Panc1 (cell line): ENCODE results near the gene FAM81B. TPM values are rescaled to one million over a fixed set of nuclear protein-coding genes. Genes with fewer than 3 reads are reported as not detected.

Experiments
- ATAC-seq: fragments of 200-7000 bp; cut with Tn5 transposase; 2 replicates; pipeline ENCODE4 v1.9.1; 2020; ENCODE audit warnings: mild to moderate bottlenecking, moderate library complexity
- BruUV-seq: library from RNA; stranded (reverse); fragments of 400-500 nt; replicated peaks from 2 replicates; lab custom pipeline; 2021; lab: Mats Ljungman, UMichigan
- CTCF ChIA-PET: fragments of 300-600 bp; sonication (Branson Sonifier 250); formaldehyde crosslinking; loops from one replicate; lab custom pipeline; 2022; ENCODE audit warnings: antibody characterized with exemption; lab: Charles Lee
- POLR2A ChIA-PET: fragments of 300-600 bp; sonication (Branson Sonifier 250); formaldehyde crosslinking; loops from one replicate; lab custom pipeline; 2022; ENCODE audit warnings: antibody characterized with exemption; lab: Charles Lee
- DNase-seq: peaks from one replicate; pipeline ENCODE4 v3.0.0-alpha.2; 2010; ENCODE audit warnings: low read depth, low spot score
- H3K27ac ChIP-seq: 2 replicates; pipeline ENCODE4 v1.5.1; 2011; ENCODE audit warnings: mild to moderate bottlenecking, low read length, inconsistent platforms
- H3K27me3 ChIP-seq: fragments of 200-500 bp; sonication (Bioruptor generic); 2 replicates; pipeline ENCODE4 v1.6.0; 2014; ENCODE audit warnings: low read length, inconsistent platforms; ENCODE audit not compliant: control insufficient read depth, insufficient read depth
- H3K36me3 ChIP-seq: fragments of 200-500 bp; sonication (Bioruptor generic); 2 replicates; pipeline ENCODE4 v1.5.1; 2014; ENCODE audit warnings: inconsistent platforms, mild to moderate bottlenecking, low read length, moderate library complexity; ENCODE audit not compliant: control insufficient read depth, insufficient read depth
- H3K4me1 ChIP-seq: 2 replicates; pipeline ENCODE4 v1.5.1; 2011; ENCODE audit warnings: inconsistent platforms, mild to moderate bottlenecking, low read length, moderate library complexity; ENCODE audit not compliant: control insufficient read depth, insufficient read depth
- H3K4me3 ChIP-seq, 2 experiments: 2 replicates each; pipeline ENCODE4 v1.5.1; 2011 to 2012; ENCODE audit warnings: low read depth in 2 of 2, low read length in 2 of 2, mild to moderate bottlenecking in 2 of 2, inconsistent platforms in 1 of 2, moderate library complexity in 1 of 2
- H3K9me3 ChIP-seq: fragments of 200-500 bp; sonication (Bioruptor generic); 2 replicates; pipeline ENCODE4 v1.5.1; 2014; ENCODE audit warnings: low read depth, mild to moderate bottlenecking, inconsistent platforms, low read length, moderate library complexity; ENCODE audit not compliant: control insufficient read depth, insufficient read depth
- POLR2AphosphoS5 ChIP-seq: IDR thresholded peaks from 2 replicates; pipeline ENCODE4 v1.6.1; 2012; ENCODE audit warnings: mild to moderate bottlenecking, low read depth, low read length, moderate library complexity
- REST ChIP-seq, 2 experiments: IDR thresholded peaks; 2 replicates each; pipeline ENCODE4 v1.6.1; 2011 to 2012; ENCODE audit warnings: low read depth in 2 of 2, control low read depth in 1 of 2, low read length in 1 of 2, mild to moderate bottlenecking in 1 of 2, moderate library complexity in 1 of 2; ENCODE audit not compliant: insufficient read depth in 1 of 2
- SIN3A ChIP-seq: IDR thresholded peaks from 2 replicates; pipeline ENCODE4 v1.6.1; 2012; ENCODE audit warnings: low read depth, mild to moderate bottlenecking, low read length, moderate library complexity, borderline replicate concordance; ENCODE audit not compliant: insufficient read depth
- TCF7L2 ChIP-seq: IDR thresholded peaks from 2 replicates; pipeline ENCODE4 v1.6.1; 2011; ENCODE audit warnings: mild to moderate bottlenecking, low read depth, low read length, inconsistent platforms
- in situ Hi-C: cut with HindIII; loops from 2 replicates; pipeline ENCODE4 v1.10.0; 2016; ENCODE audit warnings: low sequenced_read_pairs, low pct_unique_long_range_greater_than_20kb
- intact Hi-C: fragments of 100-400 bp; cut with micrococcal nuclease; formaldehyde crosslinking; loops from one replicate; pipeline ENCODE4 v1.10.0; 2022; ENCODE audit not compliant: unreplicated experiment
- total RNA-seq: library from RNA; stranded (reverse); gene quantifications from one replicate; pipeline ENCODE4 v1.2.1, GENCODE V29; 2021; ENCODE audit not compliant: unreplicated experiment
- TF ChIP-seq, protein P1 (sequence below): fragments of 450-650 bp; IDR thresholded peaks from 2 replicates; pipeline ENCODE4 v1.5.1; 2017; ENCODE audit warnings: mild to moderate bottlenecking

The FAM81B gene
- total RNA-seq, 1 experiment from 2014 or later = not detected

- DNase-seq = no peak
- intact Hi-C loops (no loop called here), in situ Hi-C loops (no loop called here)
- ATAC-seq = no peak
- H3K4me3 ChIP-seq = no peak overlapping the region
- no TSS peak for BruUV-seq
- no peaks in the 10 kb centered on the region for H3K9me3 ChIP-seq
- ChIA-PET CTCF (no interaction called here), POLR2A (no interaction called here)
- H3K36me3 ChIP-seq = no peaks in the 10 kb centered on the region
- no peak for TF ChIP-seq SIN3A
- TF ChIP-seq POLR2AphosphoS5 = no peak
- TF ChIP-seq TCF7L2 = no peak
- TF ChIP-seq, protein P1, sequence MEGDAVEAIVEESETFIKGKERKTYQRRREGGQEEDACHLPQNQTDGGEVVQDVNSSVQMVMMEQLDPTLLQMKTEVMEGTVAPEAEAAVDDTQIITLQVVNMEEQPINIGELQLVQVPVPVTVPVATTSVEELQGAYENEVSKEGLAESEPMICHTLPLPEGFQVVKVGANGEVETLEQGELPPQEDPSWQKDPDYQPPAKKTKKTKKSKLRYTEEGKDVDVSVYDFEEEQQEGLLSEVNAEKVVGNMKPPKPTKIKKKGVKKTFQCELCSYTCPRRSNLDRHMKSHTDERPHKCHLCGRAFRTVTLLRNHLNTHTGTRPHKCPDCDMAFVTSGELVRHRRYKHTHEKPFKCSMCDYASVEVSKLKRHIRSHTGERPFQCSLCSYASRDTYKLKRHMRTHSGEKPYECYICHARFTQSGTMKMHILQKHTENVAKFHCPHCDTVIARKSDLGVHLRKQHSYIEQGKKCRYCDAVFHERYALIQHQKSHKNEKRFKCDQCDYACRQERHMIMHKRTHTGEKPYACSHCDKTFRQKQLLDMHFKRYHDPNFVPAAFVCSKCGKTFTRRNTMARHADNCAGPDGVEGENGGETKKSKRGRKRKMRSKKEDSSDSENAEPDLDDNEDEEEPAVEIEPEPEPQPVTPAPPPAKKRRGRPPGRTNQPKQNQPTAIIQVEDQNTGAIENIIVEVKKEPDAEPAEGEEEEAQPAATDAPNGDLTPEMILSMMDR = no peak
- no peak for TF ChIP-seq REST (IDR thresholded peaks at IDR 0.05; ENCODE audit: insufficient read depth in 1 of 2, low read depth in 2 of 2, low read length in 1 of 2)
- H3K27ac ChIP-seq = no peak overlapping the region
- no peaks in the 10 kb centered on the region for H3K27me3 ChIP-seq
- no peaks in the 10 kb centered on the region for H3K4me1 ChIP-seq
These were observed 12.0 kb upstream of the FAM81B start for GRCh38 chr5:95379133-95379532.

DNA sequence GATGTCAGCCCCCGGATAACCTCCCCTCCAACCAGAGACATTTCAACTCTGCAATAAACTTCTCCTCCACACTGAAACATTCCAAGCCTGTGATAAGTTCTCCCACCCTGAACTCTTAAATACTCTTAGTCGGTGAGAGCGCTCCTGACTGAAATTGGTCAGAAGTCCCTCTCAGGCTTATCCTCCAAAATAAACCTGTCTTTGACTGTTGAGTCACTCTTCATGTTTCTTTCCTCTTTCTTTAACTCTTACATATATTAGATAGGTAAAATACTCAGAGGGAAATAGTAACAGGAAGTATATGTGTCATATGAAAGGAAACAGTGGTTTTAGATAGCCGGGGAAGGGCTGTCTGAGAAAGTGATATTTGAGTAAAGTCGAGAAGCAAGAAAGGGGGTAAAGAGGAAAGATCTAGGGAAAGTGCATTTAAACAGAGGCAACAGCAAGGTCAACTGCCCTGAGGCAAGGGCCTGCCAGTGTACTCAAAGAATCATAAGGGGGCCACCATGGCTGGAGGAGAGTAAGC is 11.0 kb upstream of the FAM81B start:
- no peaks in the 10 kb centered on the region for H3K27me3 ChIP-seq
- ATAC-seq (no peak), DNase-seq (no peak)
- no TSS peak for BruUV-seq
- H3K9me3 ChIP-seq = no peaks in the 10 kb centered on the region
- no peaks in the 10 kb centered on the region for H3K36me3 ChIP-seq
- no peak overlapping the region for H3K4me3 ChIP-seq
- intact Hi-C loops (no loop called here), in situ Hi-C loops (no loop called here)
- TF ChIP-seq TCF7L2 (no peak), POLR2AphosphoS5 (no peak), SIN3A (no peak), REST (IDR thresholded peaks at IDR 0.05; ENCODE audit: insufficient read depth in 1 of 2, low read depth in 2 of 2, low read length in 1 of 2) (no peak)
- TF ChIP-seq, protein P1 = no peak
- H3K4me1 ChIP-seq = no peaks in the 10 kb centered on the region
- ChIA-PET POLR2A (no interaction called here), CTCF (no interaction called here)
- no peak overlapping the region for H3K27ac ChIP-seq
